Heart right ventricle (tissue), 16 donors: ENCODE data around the gene NPEPL1. TPM values are rescaled to one million over a fixed set of nuclear protein-coding genes. Genes with fewer than 3 reads are reported as not detected.

Experiments
- ATAC-seq, 8 donors: fragments of 200-7000 bp; cut with Tn5 transposase; one replicate each; pipeline ENCODE4 v1.9.1; 2020; ENCODE audit warnings: mild to moderate bottlenecking in 8 of 8, moderate library complexity in 8 of 8, moderate number of reproducible peaks in 1 of 8
- DNase-seq, 2 donors: peaks; one replicate each; pipeline ENCODE4 v3.0.0-alpha.2; 2020
- H3K27ac ChIP-seq, 10 donors: fragments of 200-600 bp; sonication (generic) in 2 of 10; one replicate each; pipeline versions ENCODE4 v1.5.0 to v1.8.0; 2020 to 2022; ENCODE audit warnings: mild to moderate bottlenecking in 3 of 10
- H3K27me3 ChIP-seq, 7 donors: fragments of 200-600 bp; one replicate each; pipeline ENCODE4 v1.8.0; 2021 to 2022; ENCODE audit warnings: mild to moderate bottlenecking in 2 of 7
- H3K36me3 ChIP-seq, 9 donors: fragments of 200-600 bp; sonication (generic) in 1 of 9; one replicate each; pipeline versions ENCODE4 v1.5.0 to v1.8.0; 2020 to 2022; ENCODE audit warnings: mild to moderate bottlenecking in 2 of 9
- H3K4me1 ChIP-seq, 9 donors: fragments of 200-600 bp; sonication (generic) in 1 of 9; one replicate each; pipeline versions ENCODE4 v1.5.0 to v1.8.0; 2020 to 2022; ENCODE audit warnings: mild to moderate bottlenecking in 4 of 9
- H3K4me3 ChIP-seq, 10 donors: fragments of 200-600 bp; sonication (generic) in 2 of 10; one replicate each; pipeline versions ENCODE4 v1.5.0 to v1.8.0; 2020 to 2022; ENCODE audit warnings: mild to moderate bottlenecking in 7 of 10, moderate library complexity in 2 of 10
- H3K9me3 ChIP-seq, 11 donors: fragments of 200-600 bp in 10 of 11; sonication (generic) in 2 of 11; one replicate each; pipeline versions ENCODE4 v1.5.0 to v1.8.0; 2013 to 2022; ENCODE audit warnings: mild to moderate bottlenecking in 2 of 11, control low read depth in 1 of 11, moderate library complexity in 1 of 11
- WGBS, 2 donors: extraction: QIAGEN DNeasy Blood & Tissue Kit; methylation state at CpG; one replicate each; pipeline ENCODE4 v1.1.7; 2013; ENCODE audit warnings: inconsistent platforms in 1 of 2; 5-methylcytosine and 5-hydroxymethylcytosine counted together
- intact Hi-C, 10 donors: fragments of 100-400 bp; cut with DNase I; formaldehyde crosslinking; loops; one replicate each; pipeline versions ENCODE4 v1.11.1 to v1.14.2; 2022
- polyA plus RNA-seq, 2 donors: library from polyadenylated mRNA; stranded (reverse); fragments of 200-250 nt; gene quantifications; one replicate each; pipeline ENCODE4 v1.2.3, GENCODE V29; 2013
- total RNA-seq, 10 donors: library from RNA; stranded (reverse); fragmentation: NEBNext Ultra II Directional in 3 of 10; extraction: Animal tissue kit (Norgen Biotek cat#: 25700) in 3 of 10; gene quantifications; one replicate each; pipeline versions ENCODE4 v1.2.1 to v1.2.4, GENCODE V29; 2021 to 2023
- TF ChIP-seq, protein P1 (sequence below), 9 donors: fragments of 200-600 bp; sonication (generic) in 2 of 9; IDR thresholded peaks; one replicate each; pipeline versions ENCODE4 v1.5.0 to v1.8.0; 2021 to 2022; ENCODE audit warnings: antibody characterized with exemption in 9 of 9, mild to moderate bottlenecking in 5 of 9, moderate library complexity in 1 of 9
- donor health status: Arrhythmogenic right ventricular cardiomyopathy.
- donor health status: ischemic (EF 13 %, LVEDD 7.1; RV severe dilation, severe dysfunction).
- donor health status: healthy with polysubstance abuse.
- donor health status: DM: no; HTN: yes; CAD: no.
- donor health status: DM: no; HTN: no; CAD: no.
- donor health status: ischemic (EF 25% LVEDD 6.9; RV normal size, moderate dysfunction).
- donor health status: ischemic (EF 25% LVEDD 5.7; RV mildly dilated, moderate dysfunction).
- donor health status: healthy.
- donor health status: DM: yes; HTN: yes; CAD: no.
- donor health status: Ischemic cardiomyopathy.
- donor health status: ischemic (EF 35%, LVEDD 5.7; RV mildly dilated, moderate dysfunction).
- donor health status: nonischemic (EF 11% LVEDD 7.7; RV severe dilation, severe dysfunction).
- donor health status: DM: yes; HTN: yes; CAD: no.
- donor health status: PGD.
- donor health status: ischemic (EF 29% LVEDD 5.4; RV normal size, mild dysfunction).
- donor health status: nonischemic (EF 23%, LVEDD 6.1; RV moderate dilation, normal function).

The NPEPL1 gene
- total and polyA plus RNA-seq, 12 donors: 16.7 to 46.7 (median 29.9) TPM

- ATAC-seq (peak in 1 of 8 donors; percentile 27), DNase-seq (no peak)
- TF ChIP-seq, protein P1, sequence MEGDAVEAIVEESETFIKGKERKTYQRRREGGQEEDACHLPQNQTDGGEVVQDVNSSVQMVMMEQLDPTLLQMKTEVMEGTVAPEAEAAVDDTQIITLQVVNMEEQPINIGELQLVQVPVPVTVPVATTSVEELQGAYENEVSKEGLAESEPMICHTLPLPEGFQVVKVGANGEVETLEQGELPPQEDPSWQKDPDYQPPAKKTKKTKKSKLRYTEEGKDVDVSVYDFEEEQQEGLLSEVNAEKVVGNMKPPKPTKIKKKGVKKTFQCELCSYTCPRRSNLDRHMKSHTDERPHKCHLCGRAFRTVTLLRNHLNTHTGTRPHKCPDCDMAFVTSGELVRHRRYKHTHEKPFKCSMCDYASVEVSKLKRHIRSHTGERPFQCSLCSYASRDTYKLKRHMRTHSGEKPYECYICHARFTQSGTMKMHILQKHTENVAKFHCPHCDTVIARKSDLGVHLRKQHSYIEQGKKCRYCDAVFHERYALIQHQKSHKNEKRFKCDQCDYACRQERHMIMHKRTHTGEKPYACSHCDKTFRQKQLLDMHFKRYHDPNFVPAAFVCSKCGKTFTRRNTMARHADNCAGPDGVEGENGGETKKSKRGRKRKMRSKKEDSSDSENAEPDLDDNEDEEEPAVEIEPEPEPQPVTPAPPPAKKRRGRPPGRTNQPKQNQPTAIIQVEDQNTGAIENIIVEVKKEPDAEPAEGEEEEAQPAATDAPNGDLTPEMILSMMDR (IDR thresholded peaks at IDR 0.05): no peak
These were observed 3.8 kb upstream of the NPEPL1 start for GRCh38 chr20:58688840-58689239.

DNA sequence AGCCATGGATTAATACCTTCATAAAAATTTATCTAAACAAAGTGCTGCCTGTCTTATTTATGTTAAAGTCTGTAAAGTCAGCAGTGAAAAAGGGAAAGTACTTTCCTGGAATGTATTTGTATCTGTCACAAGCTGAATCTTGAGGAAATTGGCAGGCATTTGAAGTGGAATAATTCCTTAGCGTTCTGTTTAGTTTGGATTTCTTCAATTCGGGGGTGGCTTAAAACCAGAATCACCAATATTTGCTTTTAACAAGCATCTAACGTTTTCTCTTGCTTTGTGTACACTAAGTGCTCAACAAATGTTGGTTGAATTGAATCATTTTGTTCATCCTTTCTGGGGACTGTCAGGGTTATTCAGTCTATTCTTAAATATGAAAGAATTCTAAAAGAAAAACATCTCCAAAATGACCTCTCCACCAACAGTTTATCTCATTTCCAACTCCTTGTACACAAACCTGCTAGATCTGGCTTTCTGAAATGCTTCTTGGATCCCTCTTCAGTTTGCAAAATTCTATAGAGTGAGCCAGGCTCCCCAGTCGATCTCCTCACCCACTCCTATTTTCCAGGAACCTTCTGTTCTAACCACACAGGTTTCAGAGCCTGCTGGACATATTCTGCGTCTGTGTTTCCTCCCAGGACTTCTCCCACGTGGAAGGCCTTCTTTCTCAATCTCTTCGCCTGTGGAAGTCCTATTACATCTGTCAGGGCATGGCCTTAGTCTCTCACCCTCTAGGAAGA is 2.0 kb upstream of the NPEPL1 start:
- Histone ChIP-seq H3K27ac (peak overlapping the region in 9 of 10 donors; percentile 17 to 99 (median 94)), H3K36me3 (peaks cover 0 to 10% (median 0%) of the 10 kb centered on the region in 9 donors), H3K4me3 (no peak overlapping the region), H3K27me3 (no peaks in the 10 kb centered on the region), H3K4me1 (peaks cover 14 to 47% (median 36%) of the 10 kb centered on the region in 9 donors), H3K9me3 (no peaks in the 10 kb centered on the region)
- intact Hi-C loops: loop anchor here in 6 of 10 donors (2.0 to 5.0 kb wide), 5 partner anchors 36 to 453 kb away; partner anchors contain the start of gene STX16 (in 4 of the 6)
- 49 to 58% methylated on average over 7 of the region's 7 CpGs for WGBS, 2 donors
- TF ChIP-seq, protein P1 (IDR thresholded peaks at IDR 0.05): no peak
- ATAC-seq (peak in 3 of 8 donors; percentile 16 to 67 (median 23)), DNase-seq (no peak)

More at GRCh38 chr20:58688840-58689239, 3.8 kb upstream of the NPEPL1 start:
- Histone ChIP-seq H3K27me3 (no peaks in the 10 kb centered on the region), H3K4me3 (no peak overlapping the region), H3K9me3 (no peaks in the 10 kb centered on the region), H3K4me1 (peaks cover 8 to 38% (median 27%) of the 10 kb centered on the region in 9 donors), H3K36me3 (peaks cover 0 to 12% (median 0%) of the 10 kb centered on the region in 9 donors), H3K27ac (peak overlapping the region in 2 of 10 donors; percentile 22 to 26)
- intact Hi-C loops: no loop called here
- 49 to 54% methylated on average over 6 of the region's 6 CpGs for WGBS, 2 donors

DNA sequence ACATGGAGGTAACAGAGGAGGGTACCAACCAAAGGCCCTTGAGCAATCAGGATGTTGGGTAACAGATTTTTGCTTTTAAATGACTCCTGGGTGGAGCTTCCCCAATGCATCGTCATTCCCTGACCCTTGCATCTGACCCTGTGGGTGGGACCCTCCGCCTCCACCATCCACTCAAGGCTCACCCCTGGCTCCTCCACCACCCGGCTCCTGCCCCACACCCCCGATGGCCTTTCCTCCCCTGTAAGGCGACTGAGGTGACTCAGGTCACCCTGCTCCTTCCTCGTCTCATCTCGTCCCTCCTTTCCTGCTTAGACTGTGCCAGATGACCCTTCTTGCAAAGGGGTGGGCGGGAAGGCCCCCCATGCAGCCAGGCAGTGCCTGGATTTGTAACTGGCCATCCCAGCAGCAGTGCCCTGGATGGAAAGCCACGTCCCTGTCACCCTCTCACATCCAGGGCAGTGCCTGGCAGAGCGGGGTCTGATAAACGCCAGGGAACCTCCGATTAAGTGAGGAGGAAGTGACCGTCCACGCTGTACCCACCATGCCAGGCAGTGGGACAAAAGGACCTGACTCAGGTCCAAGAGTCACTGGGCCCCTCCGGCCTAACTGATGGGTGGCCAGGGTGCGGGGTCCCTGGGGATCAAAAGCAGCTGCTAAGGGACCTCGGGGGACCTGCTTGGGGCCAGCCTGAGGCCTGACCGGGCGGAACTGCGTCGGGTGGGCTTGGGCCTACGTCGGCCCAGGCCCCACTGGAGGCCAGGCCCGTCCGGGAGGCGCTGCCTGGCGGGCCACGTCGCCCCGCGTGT is 624 bp upstream of the NPEPL1 start:
- Histone ChIP-seq H3K4me1 (peaks cover 14 to 47% (median 36%) of the 10 kb centered on the region in 9 donors), H3K27ac (peak overlapping the region; percentile 74 to 99 (median 94)), H3K36me3 (peaks cover 0 to 24% (median 8%) of the 10 kb centered on the region in 9 donors), H3K4me3 (peak overlapping the region in 5 of 10 donors; percentile 25 to 39 (median 36)), H3K27me3 (no peaks in the 10 kb centered on the region), H3K9me3 (no peaks in the 10 kb centered on the region)
- TF ChIP-seq, protein P1 (IDR thresholded peaks at IDR 0.05): no peak
- peak; percentile 53 to 56 for DNase-seq
- intact Hi-C loops: loop anchor here in 7 of 10 donors (2.0 to 5.0 kb wide), 5 partner anchors 37 to 455 kb away; partner anchors contain the start of gene STX16 (in 5 of the 7)
- ATAC-seq: peak in 7 of 8 donors; percentile 22 to 78 (median 63)
- WGBS, 2 donors: 61 to 63% methylated on average over 31 of the region's 31 CpGs
